Measurements from ENCODE around the gene WDR72.
"Not testable (repeated sequence)": the region's sequence is repeated elsewhere in the genome, so short reads cannot be mapped to it uniquely, and the experiment has no call there.

WDR72 gene

DNA sequence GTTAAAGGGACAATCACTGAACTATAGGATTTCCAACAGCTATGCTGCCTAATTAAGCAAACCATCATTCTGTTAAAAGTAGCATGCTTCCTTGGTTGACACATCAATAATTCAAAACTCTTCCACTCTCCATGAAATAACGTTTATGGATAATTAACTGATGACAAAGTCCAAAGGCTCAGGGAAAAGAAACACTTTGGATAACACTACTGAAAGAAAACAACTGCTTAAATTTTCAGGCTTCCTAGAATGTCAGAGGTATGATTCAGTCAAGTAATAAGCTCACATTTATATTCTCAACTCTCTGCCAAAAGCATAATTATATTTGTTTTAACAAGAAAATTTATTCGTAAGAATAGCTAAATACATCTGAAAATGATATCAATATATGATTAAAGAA lies 49.6 kb downstream of the WDR72 start:
- no peak for DNase-seq (ENCODE audit: low read depth in 2 of 2)

DNA sequence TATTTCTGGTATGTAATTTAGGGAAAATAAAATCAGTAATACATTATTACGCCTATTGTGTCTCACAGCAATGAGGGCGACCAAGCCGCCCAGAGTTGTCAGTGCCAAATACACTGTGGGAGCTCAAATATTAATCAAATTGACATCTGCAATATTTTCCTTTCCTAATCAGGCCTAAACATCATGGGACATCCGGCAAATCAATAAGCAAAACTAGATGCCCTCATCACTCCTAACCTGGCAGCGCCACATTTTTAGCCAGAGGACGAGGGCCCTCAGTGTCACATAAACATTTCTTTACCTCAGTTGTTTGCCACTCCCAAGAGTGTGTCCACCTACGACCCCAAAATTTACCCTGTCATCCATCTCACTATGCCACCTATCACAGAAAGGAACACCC lies 64.1 kb downstream of the WDR72 start:
- DNase-seq (ENCODE audit: low read depth in 2 of 2): no peak

DNA sequence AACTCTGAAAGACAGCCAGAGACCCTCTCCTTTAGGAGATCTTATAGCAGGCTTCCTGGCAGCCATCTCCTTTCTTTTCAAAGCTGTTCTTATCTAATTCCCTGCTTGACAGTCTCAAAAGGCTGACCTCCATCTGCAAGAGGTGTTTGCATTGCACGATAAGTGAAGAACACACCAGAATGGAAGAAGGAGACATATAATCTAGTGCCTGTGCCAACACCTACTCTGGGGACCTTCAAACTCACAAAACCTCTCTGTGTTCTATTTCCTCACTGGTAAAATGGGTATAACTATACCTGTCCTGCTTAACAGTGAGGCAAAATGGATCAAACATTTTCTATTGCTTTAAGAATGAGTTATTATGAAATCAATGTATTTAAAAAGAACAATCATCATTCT lies 65.0 kb downstream of the WDR72 start:
- no peak for DNase-seq (ENCODE audit: low read depth in 2 of 2)

DNA sequence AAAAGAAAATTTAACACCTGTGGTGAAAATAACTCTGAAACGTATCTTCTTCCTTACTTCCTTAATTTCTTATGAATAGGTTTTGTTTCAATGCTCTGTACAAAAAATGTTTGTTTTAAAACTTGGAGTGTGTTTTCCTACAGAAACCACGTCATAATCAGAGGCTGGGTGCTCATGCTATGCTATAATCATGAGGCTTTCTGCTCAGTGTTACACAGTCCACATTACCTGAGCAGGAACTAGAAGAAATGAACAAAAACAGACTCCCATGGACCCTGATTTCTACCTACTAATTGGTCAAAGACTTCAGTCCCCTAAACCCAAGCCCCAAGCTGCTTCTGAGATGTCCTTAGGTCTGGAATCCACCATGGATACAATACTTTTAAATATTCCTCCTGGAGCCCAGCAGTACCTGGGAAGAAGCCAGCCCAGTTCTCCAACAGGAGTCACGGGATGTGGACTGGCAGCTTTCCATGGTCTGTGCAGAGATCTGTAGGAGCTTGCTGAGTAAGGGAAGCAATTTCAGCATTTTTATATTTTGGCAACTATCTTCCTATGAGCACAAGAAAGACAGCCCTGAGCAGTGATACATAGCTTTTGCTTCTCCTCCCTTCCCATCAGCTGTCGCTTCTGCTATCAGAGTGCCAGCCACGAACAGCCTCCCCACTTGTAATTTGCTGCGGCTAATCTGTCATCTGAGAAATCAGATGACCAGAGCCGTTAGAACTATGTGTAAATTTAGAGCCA lies 65.6 kb downstream of the WDR72 start:
- DNase-seq (ENCODE audit: low read depth in 2 of 2): no peak

DNA sequence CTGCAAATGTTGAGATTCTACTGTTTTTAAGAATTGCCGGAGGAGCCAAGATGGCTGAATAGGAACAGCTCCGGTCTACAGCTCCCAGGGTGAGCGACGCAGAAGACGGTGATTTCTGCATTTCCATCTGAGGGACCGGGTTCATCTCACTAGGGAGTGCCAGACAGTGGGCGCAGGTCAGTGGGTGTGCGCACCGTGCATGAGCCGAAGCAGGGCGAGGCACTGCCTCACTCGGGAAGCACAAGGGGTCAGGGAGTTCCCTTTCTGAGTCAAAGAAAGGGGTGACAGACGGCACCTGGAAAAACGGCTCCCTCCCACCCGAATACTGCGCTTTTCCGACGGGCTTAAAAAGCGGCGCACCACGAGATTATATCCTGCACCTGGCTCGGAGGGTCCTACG lies 75.3 kb downstream of the WDR72 start:
- DNase-seq (ENCODE audit: low read depth in 2 of 2): not testable (repeated sequence)

DNA sequence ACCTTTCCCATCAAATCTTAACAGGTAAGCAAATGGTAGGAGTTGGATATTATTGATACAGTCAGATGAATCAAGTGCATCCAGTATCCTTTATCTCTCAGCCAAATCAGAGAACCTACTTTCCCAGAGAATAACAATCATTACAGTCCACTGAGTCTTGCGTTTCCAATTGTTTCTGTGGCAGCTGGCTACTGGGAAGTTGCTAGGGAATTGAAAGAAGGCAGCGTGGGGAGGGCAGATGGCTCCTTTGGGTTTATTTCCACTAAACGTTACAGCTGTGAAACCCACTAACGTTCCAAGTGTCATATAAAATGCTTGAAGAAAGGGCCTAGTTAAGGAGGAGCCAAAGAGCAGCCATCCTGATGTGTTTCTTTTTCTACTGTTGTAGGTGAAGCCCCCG lies 78.4 kb downstream of the WDR72 start:
- no peak for DNase-seq (ENCODE audit: low read depth in 2 of 2)

DNA sequence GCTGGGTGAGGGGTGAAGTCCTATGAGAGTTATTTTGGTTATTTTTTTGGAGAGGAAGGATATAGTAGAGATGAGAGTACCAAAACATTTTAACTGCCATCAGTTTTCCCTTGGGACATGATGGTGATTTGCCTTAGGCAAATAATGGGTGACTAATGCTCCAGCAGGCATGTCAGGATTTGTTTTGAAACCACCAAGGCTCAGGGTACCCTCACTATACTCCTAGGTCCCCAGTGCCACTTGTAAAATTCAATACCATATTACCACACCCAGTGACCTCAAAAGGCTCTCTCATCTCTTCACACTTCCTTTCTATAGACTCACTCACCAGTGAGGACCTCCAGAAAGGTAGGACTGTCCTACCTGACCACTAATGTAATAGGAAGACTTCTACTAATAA lies 83.6 kb downstream of the WDR72 start:
- DNase-seq (ENCODE audit: low read depth in 2 of 2): no peak

DNA sequence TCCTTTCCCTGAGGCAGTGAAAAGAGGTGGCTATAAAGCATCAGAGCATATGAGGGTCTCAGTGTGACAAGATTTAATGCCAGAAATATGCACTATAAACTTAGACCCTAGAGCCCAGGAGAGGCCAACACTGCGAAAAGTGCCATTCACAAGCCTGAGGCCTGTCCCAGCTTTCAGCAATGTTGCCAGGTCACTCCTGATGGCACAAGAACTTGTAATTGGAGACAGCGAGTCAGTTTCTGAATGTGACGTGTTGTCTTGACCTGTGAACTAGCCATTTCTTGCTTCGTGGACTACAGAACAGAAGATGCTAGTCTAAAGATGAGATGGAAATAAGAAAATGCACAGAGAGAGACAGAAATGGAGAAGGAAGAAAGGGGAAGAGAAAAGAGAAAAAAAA lies 87.9 kb downstream of the WDR72 start:
- DNase-seq (ENCODE audit: low read depth in 2 of 2): no peak

DNA sequence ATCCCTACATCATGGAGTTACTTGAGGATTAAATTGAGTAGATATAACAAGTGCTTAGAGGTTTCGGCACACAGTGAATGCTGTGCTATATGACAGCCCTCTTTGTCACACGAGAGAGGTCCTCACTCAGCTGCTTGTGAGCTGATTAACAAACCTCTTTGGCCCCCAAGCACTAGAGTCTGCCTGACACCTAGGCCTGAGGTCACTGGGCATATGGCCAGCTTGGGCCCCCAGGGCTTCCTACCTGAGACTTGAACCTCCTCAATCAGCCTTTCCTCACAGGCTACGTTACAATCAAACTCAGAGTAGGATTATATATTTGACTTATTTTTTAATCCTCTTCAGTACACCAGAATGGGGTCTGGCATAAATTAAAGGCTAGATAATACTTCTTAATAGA lies 88.8 kb downstream of the WDR72 start:
- no peak for DNase-seq (ENCODE audit: low read depth in 2 of 2)

DNA sequence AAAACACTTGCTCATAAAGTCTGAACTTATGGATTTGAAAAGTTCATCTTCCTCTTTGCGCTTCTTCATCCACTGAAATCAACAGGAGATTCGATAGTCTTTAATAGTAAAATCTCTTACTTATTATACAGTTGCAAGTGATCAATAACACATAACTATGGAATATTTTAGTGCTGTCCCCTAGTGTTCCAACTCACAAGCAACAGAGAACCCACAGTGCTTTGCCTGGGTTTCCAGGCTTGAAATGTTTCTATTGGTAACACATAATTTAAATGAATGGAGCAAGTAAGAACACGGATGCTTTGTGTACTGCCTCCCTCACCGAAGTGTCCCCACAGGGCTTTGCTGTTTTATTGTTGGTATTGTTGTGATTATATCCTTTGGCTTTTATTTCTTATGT lies 93.5 kb downstream of the WDR72 start:
- no peak for DNase-seq (ENCODE audit: low read depth in 2 of 2)

DNA sequence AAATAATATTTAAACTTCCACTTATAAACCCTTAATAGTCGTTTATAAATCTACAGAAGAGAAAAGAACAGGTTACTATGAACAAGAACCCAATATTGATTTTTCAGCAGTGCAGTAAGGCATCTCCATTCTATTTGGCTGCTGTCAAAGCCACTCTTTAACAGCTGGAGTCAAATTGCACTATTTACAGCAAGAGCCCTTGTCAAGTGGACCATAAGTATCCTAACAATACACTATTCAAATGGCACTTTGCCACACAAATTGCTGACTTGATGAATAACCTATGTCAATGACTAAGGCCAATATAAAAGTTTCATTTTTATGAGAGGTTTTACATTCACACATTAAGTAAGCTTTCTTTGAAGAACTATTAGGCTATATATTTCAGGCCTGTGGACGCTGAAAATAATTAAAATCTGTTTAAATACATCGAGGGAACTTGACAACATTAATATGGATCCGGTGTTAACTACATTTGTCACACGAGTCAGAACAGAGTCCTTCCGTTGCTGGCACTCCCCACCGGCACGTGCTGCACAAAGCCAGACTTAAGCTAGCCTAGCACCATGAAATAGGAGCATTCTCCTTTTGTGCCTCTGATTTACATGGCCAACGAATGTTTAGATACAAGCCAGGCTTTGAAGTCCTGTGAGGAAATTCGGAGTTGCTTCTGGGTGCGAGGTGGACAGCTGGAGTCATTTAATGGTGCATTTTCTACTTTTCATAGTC lies 100.5 kb downstream of the WDR72 start:
- DNase-seq (ENCODE audit: low read depth in 2 of 2): no peak

DNA sequence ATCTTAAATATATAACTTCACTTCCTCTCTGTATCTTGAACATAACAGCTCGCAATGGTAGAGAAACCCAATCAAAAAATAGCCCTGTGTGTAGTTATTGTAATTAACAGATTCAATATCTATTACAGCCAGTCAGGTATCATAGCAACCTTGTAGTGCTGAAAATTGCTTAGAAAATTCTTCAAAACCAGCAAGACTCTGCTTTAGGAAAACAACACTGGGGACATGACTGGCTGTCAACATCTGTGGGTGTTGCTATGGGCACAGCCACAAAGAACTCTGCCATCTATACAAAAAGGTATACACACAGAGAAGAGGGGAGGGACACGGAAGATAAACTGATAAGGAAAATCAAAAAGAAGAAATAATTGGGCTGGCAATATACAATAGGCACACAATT lies 101.2 kb downstream of the WDR72 start:
- DNase-seq (ENCODE audit: low read depth in 2 of 2): no peak

DNA sequence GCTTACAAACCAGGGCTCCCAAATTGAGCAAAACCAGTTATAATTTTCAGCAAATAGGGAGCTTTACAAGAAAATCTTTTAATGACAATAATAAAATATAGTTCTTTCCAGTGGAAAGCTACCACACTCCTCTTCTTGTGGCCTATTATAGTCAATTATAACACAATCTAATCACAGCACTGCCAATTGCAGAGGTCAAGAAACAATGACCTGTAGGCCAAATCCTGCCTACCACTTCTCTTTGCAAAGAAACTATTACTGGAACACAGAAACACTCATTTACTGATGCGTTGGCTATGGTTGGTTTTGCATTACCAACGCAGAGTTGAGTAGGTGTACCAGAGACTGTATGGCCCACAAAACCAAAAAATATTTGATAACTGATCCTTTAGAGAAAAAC lies 110.5 kb downstream of the WDR72 start:
- DNase-seq (ENCODE audit: low read depth in 2 of 2): no peak

DNA sequence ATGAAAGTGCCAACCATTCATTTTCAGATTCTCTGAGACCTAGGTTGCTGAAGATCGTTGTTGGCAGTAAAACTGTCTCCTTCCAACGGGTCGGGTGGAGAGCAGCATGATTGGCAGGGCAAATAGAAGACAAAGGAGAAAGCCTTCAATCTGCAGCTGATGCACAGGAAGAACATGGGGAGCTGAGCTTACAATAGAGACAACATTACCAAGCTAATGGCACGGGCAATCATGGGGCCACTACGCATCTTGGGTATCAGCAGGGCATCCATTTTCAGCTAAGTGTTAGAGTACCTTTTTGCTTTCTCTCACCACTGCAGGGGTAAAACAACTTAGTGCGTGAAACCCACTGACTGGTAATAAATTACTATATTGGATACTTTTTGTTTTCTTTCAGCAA lies 114.8 kb downstream of the WDR72 start:
- DNase-seq (ENCODE audit: low read depth in 2 of 2): no peak

DNA sequence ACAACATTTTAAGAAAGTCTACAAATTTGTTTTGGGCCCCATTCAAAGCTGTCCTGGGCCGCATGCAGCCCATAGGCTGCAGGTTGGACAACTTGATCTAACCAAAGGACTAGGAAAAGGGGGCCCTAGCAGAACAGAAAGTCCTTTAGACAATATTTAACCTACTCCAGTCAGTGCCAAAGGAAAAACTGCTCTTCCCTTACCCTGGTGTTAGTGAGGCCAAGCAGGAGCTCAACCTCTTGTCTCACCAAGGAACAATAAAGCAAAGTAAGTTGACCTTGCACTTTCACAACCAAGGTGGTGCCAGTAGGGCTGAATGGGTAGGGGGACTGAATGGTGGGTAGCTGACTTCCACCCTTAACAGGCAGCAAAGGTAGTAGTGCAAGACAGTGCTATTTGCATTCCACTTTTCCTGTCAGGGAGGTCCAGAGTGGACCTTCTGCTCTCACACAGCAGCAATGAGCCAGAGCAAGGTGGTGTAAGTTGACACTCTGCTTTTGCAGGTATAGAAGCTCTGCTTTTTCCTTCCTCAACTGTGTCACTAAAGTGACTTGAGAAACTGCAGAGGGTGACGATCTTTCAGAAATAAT lies 124.9 kb downstream of the WDR72 start:
- DNase-seq (ENCODE audit: low read depth in 2 of 2): no peak

DNA sequence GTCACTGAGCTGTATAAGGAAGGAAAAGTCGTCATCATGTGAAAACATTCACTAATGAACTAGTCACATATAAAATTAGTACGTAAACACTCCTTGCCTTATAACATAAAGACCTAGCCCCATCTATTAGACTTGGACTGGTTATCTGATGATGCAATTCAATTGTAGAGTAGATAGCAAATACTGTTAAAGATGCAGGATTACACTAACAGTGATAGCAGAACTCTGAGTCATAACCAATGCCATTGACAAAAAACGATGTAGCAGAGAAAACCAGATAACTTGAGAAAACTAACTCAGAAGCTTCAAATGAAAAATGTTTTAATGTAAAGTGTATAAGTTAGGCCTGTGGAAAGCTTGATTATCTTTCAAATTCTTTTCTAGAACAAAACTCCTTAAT lies 132.2 kb downstream of the WDR72 start:
- no peak for DNase-seq (ENCODE audit: low read depth in 2 of 2)

DNA sequence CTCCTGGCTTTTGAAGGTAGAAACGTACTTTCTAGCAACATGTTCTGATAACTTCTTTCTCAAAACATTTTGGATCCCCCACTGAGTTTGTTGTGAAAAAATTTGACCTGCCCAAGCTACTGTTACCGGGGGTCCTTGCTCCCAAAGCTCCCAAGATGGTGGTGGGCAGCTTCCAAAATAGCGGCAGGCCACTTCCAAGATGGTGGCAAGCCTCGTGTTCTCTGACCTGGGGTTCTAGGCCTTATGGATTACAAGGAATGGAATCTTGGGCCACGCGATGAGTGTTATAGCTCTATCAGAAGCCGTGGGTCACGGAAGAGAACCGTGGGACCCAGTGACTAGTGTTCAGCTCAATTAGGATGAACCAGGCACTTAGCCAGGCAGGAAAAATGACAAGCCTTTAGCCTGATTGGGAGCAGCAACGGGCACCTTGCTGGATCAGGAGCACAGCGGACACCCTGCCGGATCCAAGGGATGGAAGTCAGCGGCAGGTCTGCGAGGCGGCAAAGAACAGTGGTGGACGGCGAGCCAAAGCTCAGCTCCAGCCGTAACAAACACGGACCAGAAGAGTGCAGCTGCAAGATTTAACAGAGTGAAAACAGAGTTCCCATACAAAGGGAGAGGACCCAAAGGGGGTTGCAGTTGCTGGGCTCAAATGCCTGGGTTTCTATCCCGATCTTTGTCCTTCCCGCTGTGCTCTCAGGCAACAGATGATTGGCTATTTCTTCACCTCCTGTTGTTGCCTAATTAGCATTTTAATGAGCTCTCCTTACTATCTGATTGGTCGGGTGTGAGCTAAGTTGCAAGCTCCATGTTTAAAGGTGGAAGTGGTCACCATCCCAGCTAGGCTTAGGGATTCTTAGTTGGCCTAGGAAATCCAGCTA lies 133.3 kb downstream of the WDR72 start:
- DNase-seq (ENCODE audit: low read depth in 2 of 2): no peak

DNA sequence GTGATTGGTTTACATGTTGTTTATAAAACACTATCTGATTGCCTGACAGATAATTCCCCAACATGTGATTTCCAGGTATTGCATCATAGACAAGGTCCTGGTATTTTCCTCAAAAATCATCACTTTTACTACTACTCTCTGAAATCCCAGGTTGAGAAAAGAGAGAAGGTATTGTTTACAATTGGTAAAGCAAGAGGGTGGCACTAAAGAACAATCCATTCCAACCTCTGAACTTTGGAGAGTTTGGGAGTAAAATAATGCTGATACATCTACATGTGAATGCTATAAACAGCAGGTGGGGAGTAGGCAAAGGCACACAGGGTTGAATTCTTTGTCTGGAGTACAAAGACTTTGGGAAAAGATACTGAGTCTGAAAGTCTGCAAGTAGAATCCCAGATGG lies 134.2 kb downstream of the WDR72 start:
- no peak for DNase-seq (ENCODE audit: low read depth in 2 of 2)

DNA sequence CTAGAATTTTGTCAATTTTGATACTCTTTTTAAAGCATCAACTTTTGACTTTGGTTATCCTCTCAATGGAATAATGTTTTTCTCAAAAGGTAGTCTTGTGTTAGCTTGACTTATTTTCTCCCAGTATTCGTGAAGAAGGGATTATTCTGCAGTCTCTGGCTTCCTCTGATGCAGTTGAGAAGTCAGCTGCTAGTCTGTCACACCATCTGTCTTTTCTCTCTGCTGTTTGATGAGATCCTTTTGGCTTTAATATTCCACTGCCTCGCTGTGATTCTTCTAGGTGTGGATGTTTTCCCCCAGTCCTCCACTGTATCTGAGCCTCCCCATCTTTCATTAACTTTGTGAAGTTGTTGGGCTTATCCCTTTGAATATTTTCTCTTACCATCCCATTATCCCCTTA lies 141.0 kb downstream of the WDR72 start:
- no peak for DNase-seq (ENCODE audit: low read depth in 2 of 2)

DNA sequence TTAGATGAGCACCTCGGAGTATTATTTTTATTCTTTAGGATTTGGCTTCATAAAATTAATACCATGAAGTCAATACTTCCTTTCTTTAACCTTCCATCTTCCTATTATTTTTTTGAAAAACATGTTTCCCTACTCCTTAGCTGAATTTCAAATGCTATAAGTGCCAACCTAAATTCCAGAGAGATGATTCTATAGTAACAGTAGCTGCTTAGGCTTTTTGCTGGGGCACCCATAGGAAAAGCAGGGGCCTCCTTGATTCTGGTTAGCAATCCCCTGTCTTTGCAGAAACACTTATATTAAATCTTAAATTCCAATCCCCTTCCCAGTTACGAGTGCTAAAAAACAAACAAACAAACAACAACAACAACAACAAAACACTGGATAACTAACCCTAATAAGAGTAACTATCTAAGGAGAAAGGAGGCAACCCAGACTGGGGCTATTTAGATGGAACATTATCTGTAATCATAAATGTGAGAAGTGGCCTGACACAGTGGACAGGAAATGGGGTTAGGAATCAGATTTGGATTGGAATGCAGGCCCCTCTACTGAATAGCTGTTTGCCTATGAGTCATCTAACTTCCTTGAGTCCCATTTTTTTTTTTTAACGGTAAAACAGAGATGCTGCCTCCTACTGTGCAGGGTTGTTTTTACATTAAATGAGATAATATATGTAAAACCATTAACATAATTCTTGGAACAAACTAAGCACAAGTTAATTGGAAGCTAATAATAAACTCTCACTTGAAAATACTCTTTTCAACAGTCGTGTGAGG lies 148.1 kb downstream of the WDR72 start:
- DNase-seq (ENCODE audit: low read depth in 2 of 2): no peak

DNA sequence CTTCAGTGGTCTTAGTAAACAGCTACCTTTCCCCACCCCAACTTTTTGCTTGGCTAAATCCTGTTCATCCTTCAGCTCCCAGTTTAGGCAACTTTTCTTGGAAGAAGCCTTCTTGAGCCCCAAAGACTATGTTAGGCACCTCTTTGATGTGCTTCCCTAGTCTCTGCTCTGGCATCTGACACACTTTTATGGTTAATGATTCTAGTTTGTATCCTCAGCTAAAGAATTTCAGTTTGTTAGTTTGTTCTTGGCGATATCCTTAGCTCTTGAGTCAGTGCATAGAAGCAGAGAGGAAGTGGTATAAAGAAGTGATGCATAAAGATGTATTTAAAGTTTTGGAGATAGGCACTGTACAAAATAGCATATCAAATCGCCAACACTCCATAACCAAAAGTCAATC lies 168.4 kb downstream of the WDR72 start:
- no peak for DNase-seq (ENCODE audit: low read depth in 2 of 2)

DNA sequence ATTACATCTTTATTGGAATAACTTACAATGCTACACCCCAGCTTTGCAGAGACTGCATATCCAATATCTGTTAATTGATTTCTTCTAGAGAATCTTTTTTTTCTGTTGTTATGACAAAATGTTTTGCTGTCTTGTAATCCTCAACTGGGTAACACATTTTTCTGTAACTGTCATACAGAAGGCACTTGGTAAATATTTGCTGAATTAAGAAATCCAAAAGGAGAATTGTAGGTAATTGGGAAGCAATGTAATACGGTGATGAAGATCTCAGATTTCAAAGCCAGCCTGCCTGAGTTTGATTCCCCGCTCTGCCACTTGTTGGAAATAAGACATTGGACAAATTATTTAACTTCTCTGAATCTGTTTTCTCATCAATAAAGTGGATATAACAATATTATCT lies 169.1 kb downstream of the WDR72 start:
- DNase-seq (ENCODE audit: low read depth in 2 of 2): no peak

All from stimulated activated CD8-positive, alpha-beta memory T cell treated with anti-CD3 and anti-CD28 coated beads, Interleukin-2, amount 100 ng/mL, for 1 hour (primary cell).